Measurements from ENCODE around the gene KMO.
A peak's percentile ranks its signal among the peaks of the same experiment; 100 is the strongest.

DNA sequence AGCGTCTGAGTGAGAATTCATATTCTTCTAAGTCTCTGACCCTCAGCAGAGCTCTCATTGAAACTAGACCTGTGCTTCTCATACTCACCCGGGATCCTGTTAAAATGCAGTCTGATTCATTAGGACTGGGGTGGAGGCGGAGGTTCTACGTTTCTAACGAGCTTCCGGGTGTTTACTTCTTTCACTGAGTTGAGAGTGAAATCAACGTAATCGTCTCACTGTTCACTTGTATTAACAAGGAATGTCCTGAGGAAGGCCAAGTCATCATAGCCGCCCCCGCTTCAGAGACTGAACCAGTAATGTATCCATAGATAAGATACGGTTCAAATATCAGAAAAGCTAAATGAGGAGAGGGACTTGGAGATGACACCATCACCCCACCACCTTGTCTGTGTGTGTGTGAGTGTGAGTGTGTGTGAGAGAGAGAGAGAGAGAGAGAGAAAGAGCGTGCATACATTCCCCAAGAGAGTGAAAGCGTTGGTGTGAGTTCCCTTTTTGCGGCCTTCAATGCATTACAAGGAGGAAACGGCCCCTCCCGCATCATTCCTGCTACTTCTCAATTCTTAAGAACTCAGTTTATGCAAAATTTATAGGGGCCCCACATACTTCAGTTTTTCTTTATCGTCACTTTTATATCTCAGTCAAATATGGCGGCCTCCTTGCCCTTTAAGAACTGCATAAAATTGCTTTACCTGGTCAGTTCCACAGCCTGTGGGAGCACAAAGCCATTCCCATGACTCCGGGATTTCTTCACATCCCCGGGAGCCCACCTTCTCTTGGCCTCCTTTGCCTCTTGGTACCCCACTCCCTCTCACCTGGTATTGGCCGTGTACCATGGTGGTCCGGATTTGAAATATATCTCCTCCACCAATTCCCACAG, 19.8 kb downstream of the KMO start:
- TF ChIP-seq, protein P1, sequence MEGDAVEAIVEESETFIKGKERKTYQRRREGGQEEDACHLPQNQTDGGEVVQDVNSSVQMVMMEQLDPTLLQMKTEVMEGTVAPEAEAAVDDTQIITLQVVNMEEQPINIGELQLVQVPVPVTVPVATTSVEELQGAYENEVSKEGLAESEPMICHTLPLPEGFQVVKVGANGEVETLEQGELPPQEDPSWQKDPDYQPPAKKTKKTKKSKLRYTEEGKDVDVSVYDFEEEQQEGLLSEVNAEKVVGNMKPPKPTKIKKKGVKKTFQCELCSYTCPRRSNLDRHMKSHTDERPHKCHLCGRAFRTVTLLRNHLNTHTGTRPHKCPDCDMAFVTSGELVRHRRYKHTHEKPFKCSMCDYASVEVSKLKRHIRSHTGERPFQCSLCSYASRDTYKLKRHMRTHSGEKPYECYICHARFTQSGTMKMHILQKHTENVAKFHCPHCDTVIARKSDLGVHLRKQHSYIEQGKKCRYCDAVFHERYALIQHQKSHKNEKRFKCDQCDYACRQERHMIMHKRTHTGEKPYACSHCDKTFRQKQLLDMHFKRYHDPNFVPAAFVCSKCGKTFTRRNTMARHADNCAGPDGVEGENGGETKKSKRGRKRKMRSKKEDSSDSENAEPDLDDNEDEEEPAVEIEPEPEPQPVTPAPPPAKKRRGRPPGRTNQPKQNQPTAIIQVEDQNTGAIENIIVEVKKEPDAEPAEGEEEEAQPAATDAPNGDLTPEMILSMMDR (IDR thresholded peaks at IDR 0.05; ENCODE audit: insufficient read depth, low read length): no peak
- TF ChIP-seq SPI1 (IDR thresholded peaks at IDR 0.05; ENCODE audit: borderline replicate concordance, low read depth) (peak; percentile 94), POLR2AphosphoS5 (IDR thresholded peaks at IDR 0.05; ENCODE audit: low read depth) (peak; percentile 98)
